ENCODE measurements around the gene NARS2. TPM values are rescaled to one million over a fixed set of nuclear protein-coding genes. Genes with fewer than 3 reads are reported as not detected.

Gene NARS2
- total and polyA plus RNA-seq, 8 donors: 5.1 to 15.0 (median 7.9) TPM

DNA sequence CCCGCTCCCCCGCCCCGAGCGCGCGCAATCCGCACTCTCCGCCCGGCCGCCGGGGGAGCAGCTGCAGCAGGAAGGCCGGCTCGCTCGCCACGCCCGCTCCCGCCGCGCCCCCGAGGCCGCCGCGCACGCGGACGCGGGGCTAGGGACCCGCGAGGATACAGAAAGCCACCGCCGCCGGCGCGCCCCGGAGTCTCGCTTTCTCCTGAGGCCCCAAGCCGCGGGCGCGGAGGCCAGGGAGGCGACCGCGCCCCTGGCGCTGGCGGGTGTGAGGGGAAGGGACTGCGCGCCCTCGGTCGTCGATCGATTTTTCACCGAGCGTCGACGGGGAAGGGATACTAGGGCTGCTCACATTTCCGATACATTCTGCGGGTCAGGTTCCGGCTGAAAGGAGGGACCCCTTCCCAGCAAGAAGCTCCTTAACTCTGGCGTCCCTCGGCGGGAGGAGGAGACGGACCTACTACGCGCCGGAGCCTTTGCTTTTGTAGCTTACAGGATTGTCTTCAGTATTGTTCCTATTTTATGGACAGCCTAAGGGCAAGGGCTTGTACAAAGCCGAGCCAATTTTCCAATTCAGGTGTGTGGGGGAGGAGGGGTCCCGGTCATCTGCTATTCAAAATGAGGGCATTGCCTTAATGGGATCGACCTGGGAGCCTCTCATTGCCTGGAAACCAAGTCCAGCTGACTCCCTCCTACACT lies 156.6 kb downstream of the NARS2 start:
- FAIRE-seq: no peak
- TF ChIP-seq, protein P1, sequence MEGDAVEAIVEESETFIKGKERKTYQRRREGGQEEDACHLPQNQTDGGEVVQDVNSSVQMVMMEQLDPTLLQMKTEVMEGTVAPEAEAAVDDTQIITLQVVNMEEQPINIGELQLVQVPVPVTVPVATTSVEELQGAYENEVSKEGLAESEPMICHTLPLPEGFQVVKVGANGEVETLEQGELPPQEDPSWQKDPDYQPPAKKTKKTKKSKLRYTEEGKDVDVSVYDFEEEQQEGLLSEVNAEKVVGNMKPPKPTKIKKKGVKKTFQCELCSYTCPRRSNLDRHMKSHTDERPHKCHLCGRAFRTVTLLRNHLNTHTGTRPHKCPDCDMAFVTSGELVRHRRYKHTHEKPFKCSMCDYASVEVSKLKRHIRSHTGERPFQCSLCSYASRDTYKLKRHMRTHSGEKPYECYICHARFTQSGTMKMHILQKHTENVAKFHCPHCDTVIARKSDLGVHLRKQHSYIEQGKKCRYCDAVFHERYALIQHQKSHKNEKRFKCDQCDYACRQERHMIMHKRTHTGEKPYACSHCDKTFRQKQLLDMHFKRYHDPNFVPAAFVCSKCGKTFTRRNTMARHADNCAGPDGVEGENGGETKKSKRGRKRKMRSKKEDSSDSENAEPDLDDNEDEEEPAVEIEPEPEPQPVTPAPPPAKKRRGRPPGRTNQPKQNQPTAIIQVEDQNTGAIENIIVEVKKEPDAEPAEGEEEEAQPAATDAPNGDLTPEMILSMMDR (IDR thresholded peaks at IDR 0.05): peak in 1 of 4 donors; percentile 8
- Histone ChIP-seq H3K4me1 (peaks cover 0 to 16% (median 8%) of the 10 kb centered on the region in 3 donors), H3K4me3 (peak overlapping the region; percentile 52 to 85 (median 81)), H3K27me3 (no peaks in the 10 kb centered on the region), H3K36me3 (no peaks in the 10 kb centered on the region), H3K9me3 (no peaks in the 10 kb centered on the region), H3K27ac (peak overlapping the region; percentile 56 to 85 (median 73))
- DNase-seq: peak; percentile 75 to 90 (median 81)
- 0 to 1% methylated on average over 49 to 68 of the region's 68 CpGs for WGBS, 2 donors
- intact Hi-C loops (cut with DNase I): no loop called here
- peak; percentile 75 to 87 (median 78) for ATAC-seq

DNA sequence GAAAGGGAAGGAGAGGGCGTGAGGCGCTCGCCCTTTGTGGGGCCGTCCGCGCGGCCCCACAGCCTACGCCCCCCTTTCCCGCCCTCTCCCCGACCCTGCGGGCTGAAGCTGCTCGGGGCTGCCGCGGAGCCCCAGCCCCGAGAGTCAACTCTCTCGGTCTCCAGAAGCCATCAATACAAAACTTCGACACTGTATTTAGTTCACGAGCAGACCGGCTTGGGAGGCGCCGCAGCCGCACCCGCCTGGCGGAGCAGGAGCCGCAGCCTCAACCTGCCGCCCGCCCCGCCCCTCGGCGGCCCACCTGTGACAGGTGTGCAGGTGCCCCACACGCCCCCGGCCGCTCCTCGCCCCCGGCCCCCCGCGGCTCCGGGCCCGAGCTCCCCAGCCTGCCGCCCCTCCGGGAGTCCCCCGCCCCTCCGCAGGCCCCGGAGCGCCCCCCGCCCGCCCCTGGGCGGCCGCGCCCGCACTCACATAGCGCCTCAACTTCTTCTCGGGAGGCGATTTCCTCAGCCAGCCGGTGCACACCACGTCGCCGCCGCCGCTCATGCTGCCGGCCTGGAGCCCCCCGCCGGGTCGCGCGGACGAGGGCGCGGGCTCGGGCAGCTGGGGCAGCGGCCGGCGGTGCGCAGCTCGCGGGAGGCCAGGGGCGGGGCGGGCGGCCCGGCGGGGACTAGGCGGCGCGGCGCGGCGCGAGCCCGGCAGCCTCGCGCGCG lies 157.3 kb downstream of the NARS2 start, which contains the start of gene GAB2:
Gene GAB2 (minus strand): TSS at position 646 of the 713 bp plus-strand sequence. CDS start 100 bp downstream, at position 546.
- intact Hi-C loops (cut with DNase I): no loop called here
- FAIRE-seq (no peak), ATAC-seq (peak; percentile 4 to 31 (median 16)), DNase-seq (peak in 5 of 6 donors; percentile 45 to 80 (median 61))
- WGBS, 2 donors: 0 to 1% methylated on average over 42 to 93 of the region's 93 CpGs
- no peaks in the 10 kb centered on the region for H3K36me3 ChIP-seq
- peaks cover 0 to 16% (median 8%) of the 10 kb centered on the region in 3 donors for H3K4me1 ChIP-seq
- TF ChIP-seq, protein P1 (IDR thresholded peaks at IDR 0.05): no peak
- H3K4me3 ChIP-seq: peak within 1 kb of the TSS; percentile 52 to 85 (median 81)
- H3K27me3 ChIP-seq: no peaks in the 10 kb centered on the region
- H3K9me3 ChIP-seq: no peaks in the 10 kb centered on the region
- H3K27ac ChIP-seq: peak within 1 kb of the TSS; percentile 85 to 95 (median 88)

DNA sequence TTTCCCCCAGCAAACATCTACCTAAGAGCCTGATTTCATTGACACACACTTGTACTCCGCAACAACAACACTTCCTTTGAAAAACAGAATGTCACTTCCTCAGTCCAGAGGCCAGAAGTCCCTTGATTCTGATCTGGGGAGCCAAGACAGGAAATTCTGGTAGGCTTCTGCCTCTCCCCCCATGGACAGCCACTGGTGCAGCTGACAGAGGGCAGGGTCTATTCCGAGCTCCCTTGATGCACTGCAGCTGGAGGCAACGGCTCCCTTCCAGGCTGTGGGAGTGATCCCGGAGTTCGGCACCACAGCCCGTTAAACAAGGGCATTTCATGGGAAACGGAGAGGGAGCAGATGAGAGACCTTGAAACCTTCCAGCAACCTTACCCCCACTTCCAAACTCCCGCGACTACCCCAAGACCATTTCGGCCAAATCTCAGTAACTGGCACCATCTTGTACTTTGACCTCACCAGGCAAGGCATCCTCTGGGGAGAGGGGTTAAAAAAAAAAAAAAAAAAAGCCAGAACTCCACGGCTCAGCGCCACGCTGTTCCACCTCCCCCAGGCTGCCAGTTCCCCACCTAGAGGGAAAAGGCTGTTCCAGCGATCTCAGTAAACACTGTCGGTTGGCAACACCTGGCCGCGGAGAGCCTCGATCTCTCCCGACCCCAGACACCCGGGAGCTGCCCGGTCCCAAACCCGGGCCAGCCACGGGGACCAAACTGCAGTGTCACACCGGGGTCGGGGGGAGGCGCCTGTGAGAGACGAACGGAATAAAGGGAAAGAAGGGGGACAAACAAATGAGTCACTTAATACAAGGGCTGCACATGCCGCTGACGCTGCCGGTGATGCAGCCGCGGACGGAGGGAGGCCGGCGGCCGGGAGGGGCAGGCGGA lies 158.1 kb downstream of the NARS2 start:
- TF ChIP-seq, protein P1 (IDR thresholded peaks at IDR 0.05): peak in 3 of 4 donors; percentile 11 to 40 (median 27)
- H3K9me3 ChIP-seq: no peaks in the 10 kb centered on the region
- ATAC-seq (peak; percentile 63 to 81 (median 75)), DNase-seq (peak; percentile 72 to 88 (median 86)), FAIRE-seq (no peak)
- H3K27ac ChIP-seq: peak overlapping the region; percentile 80 to 95 (median 88)
- WGBS, 2 donors: 2 to 3% methylated on average over 38 of the region's 38 CpGs
- peak overlapping the region; percentile 22 to 85 (median 81) for H3K4me3 ChIP-seq
- H3K4me1 ChIP-seq: peaks cover 0 to 16% (median 8%) of the 10 kb centered on the region in 3 donors
- intact Hi-C loops (cut with DNase I): no loop called here
- no peaks in the 10 kb centered on the region for H3K27me3 ChIP-seq
- no peaks in the 10 kb centered on the region for H3K36me3 ChIP-seq

- intact Hi-C loops (cut with DNase I): no loop called here
- Histone ChIP-seq H3K9me3 (no peaks in the 10 kb centered on the region), H3K4me3 (no peak overlapping the region), H3K27ac (no peak overlapping the region), H3K36me3 (no peaks in the 10 kb centered on the region), H3K27me3 (no peaks in the 10 kb centered on the region), H3K4me1 (peaks cover 0 to 16% (median 8%) of the 10 kb centered on the region in 3 donors)
- no peak for DNase-seq
- FAIRE-seq: no peak
- ATAC-seq: no peak
- 74 to 75% methylated on average over 4 of the region's 4 CpGs for WGBS, 2 donors
- TF ChIP-seq, protein P1 (IDR thresholded peaks at IDR 0.05): no peak
Measured at GRCh38 chr11:78415338-78415737, 159.3 kb downstream of the NARS2 start.
